Vagina (tissue), 2 donors: Measurements from ENCODE around the gene GABBR2. TPM values are rescaled to one million over a fixed set of nuclear protein-coding genes. Genes with fewer than 3 reads are reported as not detected.

Source experiments
- DNase-seq, 2 donors: peaks; one replicate each; pipeline ENCODE4 v3.0.0-alpha.2; 2017; ENCODE audit errors: extremely low spot score in 2 of 2
- H3K27ac ChIP-seq: fragments of 200-600 bp; sonication (generic); one replicate; pipeline ENCODE4 v1.5.1; 2019
- H3K27me3 ChIP-seq: fragments of 200-600 bp; sonication (generic); one replicate; pipeline ENCODE4 v1.5.1; 2019
- H3K36me3 ChIP-seq, 2 donors: fragments of 200-600 bp; sonication (generic); one replicate each; pipeline ENCODE4 v1.5.1; 2017 to 2019
- H3K4me1 ChIP-seq: fragments of 200-600 bp; sonication (generic); one replicate; pipeline ENCODE4 v1.5.1; 2019
- H3K4me3 ChIP-seq, 2 donors: fragments of 200-600 bp; sonication (generic); 1 replicate in 1 of 2; 2 replicates in 1 of 2; pipeline ENCODE4 v1.5.1; 2016 to 2019
- H3K9me3 ChIP-seq: fragments of 200-600 bp; sonication (generic); one replicate; pipeline ENCODE4 v1.5.1; 2019
- POLR2A ChIP-seq, 2 donors: fragments of 450-650 bp; IDR thresholded peaks; one replicate each; pipeline ENCODE4 v1.6.1; 2017; ENCODE audit warnings: antibody characterized with exemption in 2 of 2, mild to moderate bottlenecking in 2 of 2, moderate library complexity in 2 of 2
- POLR2AphosphoS5 ChIP-seq, 2 donors: sonication (generic); formaldehyde crosslinking; IDR thresholded peaks; one replicate each; pipeline ENCODE4 v1.9.0; 2017; ENCODE audit warnings: antibody characterized with exemption in 2 of 2, mild to moderate bottlenecking in 2 of 2, low read depth in 1 of 2; ENCODE audit not compliant: insufficient read depth in 1 of 2
- intact Hi-C: fragments of 100-400 bp; cut with DNase I; formaldehyde crosslinking; loops from one replicate; pipeline ENCODE4 v1.15.1; 2023
- total RNA-seq: library from RNA; depleted of rRNA; stranded (reverse); fragments of >200 nt; gene quantifications from one replicate; pipeline ENCODE4 v1.2.3, GENCODE V29; 2016
- TF ChIP-seq, protein P1 (sequence below), 3 experiments: fragments of 450-650 bp in 2 of 3; fragments of 200-600 bp in 1 of 3; sonication (generic) in 1 of 3; IDR thresholded peaks; one replicate each; pipeline ENCODE4 v1.5.1; 2017 to 2019; ENCODE audit warnings: antibody characterized with exemption in 3 of 3, mild to moderate bottlenecking in 2 of 3, moderate library complexity in 2 of 3

GABBR2 gene
- total RNA-seq, 1 donor from 2014 or later: not detected

DNA sequence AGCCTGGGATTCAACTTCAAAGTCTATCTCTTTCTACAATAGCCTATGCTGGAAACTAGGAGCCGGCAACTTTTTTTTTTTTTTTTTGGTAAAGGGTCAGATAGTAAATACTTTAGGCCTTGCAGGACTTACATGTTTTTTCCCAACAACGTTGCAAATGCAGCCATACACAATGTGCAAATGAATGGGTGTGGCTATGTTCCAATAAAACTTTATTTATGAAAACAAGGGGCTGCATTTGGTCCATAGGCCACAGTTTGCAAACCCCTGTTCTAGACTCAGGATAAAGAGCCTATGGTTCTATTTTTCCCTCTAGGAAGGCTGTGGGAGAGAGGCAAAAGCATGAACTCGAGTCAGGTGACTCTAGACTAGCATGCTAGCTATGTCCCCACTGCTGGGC, 189.1 kb downstream of the GABBR2 start:
- no peaks in the 10 kb centered on the region for H3K9me3 ChIP-seq
- TF ChIP-seq, protein P1, sequence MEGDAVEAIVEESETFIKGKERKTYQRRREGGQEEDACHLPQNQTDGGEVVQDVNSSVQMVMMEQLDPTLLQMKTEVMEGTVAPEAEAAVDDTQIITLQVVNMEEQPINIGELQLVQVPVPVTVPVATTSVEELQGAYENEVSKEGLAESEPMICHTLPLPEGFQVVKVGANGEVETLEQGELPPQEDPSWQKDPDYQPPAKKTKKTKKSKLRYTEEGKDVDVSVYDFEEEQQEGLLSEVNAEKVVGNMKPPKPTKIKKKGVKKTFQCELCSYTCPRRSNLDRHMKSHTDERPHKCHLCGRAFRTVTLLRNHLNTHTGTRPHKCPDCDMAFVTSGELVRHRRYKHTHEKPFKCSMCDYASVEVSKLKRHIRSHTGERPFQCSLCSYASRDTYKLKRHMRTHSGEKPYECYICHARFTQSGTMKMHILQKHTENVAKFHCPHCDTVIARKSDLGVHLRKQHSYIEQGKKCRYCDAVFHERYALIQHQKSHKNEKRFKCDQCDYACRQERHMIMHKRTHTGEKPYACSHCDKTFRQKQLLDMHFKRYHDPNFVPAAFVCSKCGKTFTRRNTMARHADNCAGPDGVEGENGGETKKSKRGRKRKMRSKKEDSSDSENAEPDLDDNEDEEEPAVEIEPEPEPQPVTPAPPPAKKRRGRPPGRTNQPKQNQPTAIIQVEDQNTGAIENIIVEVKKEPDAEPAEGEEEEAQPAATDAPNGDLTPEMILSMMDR (IDR thresholded peaks at IDR 0.05): no peak
- TF ChIP-seq POLR2AphosphoS5 (IDR thresholded peaks at IDR 0.05; ENCODE audit: insufficient read depth in 1 of 2, low read depth in 1 of 2) (no peak), POLR2A (IDR thresholded peaks at IDR 0.05) (no peak)
- H3K4me3 ChIP-seq: no peak overlapping the region
- no peaks in the 10 kb centered on the region for H3K27me3 ChIP-seq
- DNase-seq: no peak
- no peaks in the 10 kb centered on the region for H3K36me3 ChIP-seq
- H3K4me1 ChIP-seq: no peaks in the 10 kb centered on the region
- H3K27ac ChIP-seq: no peak overlapping the region
- intact Hi-C loops: no loop called here

- no peak for TF ChIP-seq POLR2A (IDR thresholded peaks at IDR 0.05)
- TF ChIP-seq, protein P1 (IDR thresholded peaks at IDR 0.05): no peak
- no peak for TF ChIP-seq POLR2AphosphoS5 (IDR thresholded peaks at IDR 0.05; ENCODE audit: insufficient read depth in 1 of 2, low read depth in 1 of 2)
- DNase-seq: peak; percentile 74 to 77
These were observed 190.2 kb downstream of the GABBR2 start for GRCh38 chr9:98518556-98518955.

GRCh38 chr9:98517761-98518160, 191.0 kb downstream of the GABBR2 start:
- H3K4me1 ChIP-seq: no peaks in the 10 kb centered on the region
- intact Hi-C loops: no loop called here
- no peaks in the 10 kb centered on the region for H3K36me3 ChIP-seq
- TF ChIP-seq POLR2A (IDR thresholded peaks at IDR 0.05) (no peak), POLR2AphosphoS5 (IDR thresholded peaks at IDR 0.05; ENCODE audit: insufficient read depth in 1 of 2, low read depth in 1 of 2) (no peak)
- TF ChIP-seq, protein P1 (IDR thresholded peaks at IDR 0.05): no peak
- no peaks in the 10 kb centered on the region for H3K27me3 ChIP-seq
- no peak overlapping the region for H3K27ac ChIP-seq
- peak in 1 of 2 donors; percentile 75 for DNase-seq
- no peak overlapping the region for H3K4me3 ChIP-seq
- H3K9me3 ChIP-seq: no peaks in the 10 kb centered on the region

More at GRCh38 chr9:98518556-98518955, 190.2 kb downstream of the GABBR2 start:
- H3K4me3 ChIP-seq: no peak overlapping the region
- intact Hi-C loops: no loop called here
- no peaks in the 10 kb centered on the region for H3K9me3 ChIP-seq
- H3K27ac ChIP-seq: no peak overlapping the region
- H3K4me1 ChIP-seq: no peaks in the 10 kb centered on the region
- H3K27me3 ChIP-seq: no peaks in the 10 kb centered on the region
- no peaks in the 10 kb centered on the region for H3K36me3 ChIP-seq

GRCh38 chr9:98516897-98517503, 191.7 kb downstream of the GABBR2 start:
- no peaks in the 10 kb centered on the region for H3K4me1 ChIP-seq
- H3K27me3 ChIP-seq: no peaks in the 10 kb centered on the region
- H3K4me3 ChIP-seq: no peak overlapping the region
- intact Hi-C loops: no loop called here
- H3K36me3 ChIP-seq: no peaks in the 10 kb centered on the region
- H3K27ac ChIP-seq: no peak overlapping the region
- no peaks in the 10 kb centered on the region for H3K9me3 ChIP-seq
- TF ChIP-seq, protein P1 (IDR thresholded peaks at IDR 0.05): no peak
- TF ChIP-seq POLR2AphosphoS5 (IDR thresholded peaks at IDR 0.05; ENCODE audit: insufficient read depth in 1 of 2, low read depth in 1 of 2) (no peak), POLR2A (IDR thresholded peaks at IDR 0.05) (no peak)
- peak in 1 of 2 donors; percentile 67 for DNase-seq

DNA sequence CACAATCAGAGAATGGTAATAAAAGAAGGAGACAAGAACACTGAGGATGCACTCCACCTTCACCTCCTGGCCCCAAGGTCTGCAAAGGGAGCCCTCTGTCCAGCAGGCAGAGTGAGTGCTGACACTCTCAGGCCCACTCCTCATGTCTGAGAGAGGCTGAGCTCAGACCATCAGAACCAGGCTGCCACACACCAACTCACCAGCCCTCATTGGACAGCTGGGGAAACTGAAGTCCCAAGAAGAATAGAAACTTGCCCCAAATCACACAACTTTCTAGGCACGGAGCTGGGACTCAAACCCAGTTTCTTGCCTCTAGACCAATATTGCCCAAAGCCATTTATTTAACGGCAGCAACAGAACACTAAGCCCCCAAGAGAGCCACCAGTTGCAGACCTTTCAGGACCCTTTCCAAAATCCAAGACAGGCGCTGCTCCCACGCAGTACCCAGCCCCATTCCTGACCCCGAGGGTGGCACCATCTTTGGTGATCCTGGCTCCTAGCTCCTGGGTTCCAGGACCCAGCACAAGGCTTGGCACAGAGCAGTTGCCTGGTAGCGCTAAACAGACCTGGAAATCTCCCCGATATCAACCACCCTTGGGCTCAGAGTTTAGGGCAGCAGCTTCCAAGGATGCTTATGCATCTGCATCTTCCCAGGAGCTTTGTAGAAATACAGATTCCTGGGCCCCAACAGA, 192.4 kb downstream of the GABBR2 start:
- H3K4me3 ChIP-seq: no peak overlapping the region
- intact Hi-C loops: no loop called here
- no peaks in the 10 kb centered on the region for H3K36me3 ChIP-seq
- no peaks in the 10 kb centered on the region for H3K27me3 ChIP-seq
- no peaks in the 10 kb centered on the region for H3K9me3 ChIP-seq
- TF ChIP-seq POLR2AphosphoS5 (IDR thresholded peaks at IDR 0.05; ENCODE audit: insufficient read depth in 1 of 2, low read depth in 1 of 2): no peak
- TF ChIP-seq POLR2A (IDR thresholded peaks at IDR 0.05): no peak
- TF ChIP-seq, protein P1 (IDR thresholded peaks at IDR 0.05): no peak
- no peak overlapping the region for H3K27ac ChIP-seq
- DNase-seq: peak in 1 of 2 donors; percentile 74
- H3K4me1 ChIP-seq: no peaks in the 10 kb centered on the region
